HG02840 (cell line): ENCODE measurements around the gene TRMO.
"Not testable (repeated sequence)": the region's sequence is repeated elsewhere in the genome, so short reads cannot be mapped to it uniquely, and the experiment has no call there.

Experiments
- ATAC-seq: cut with Tn5 transposase; IDR thresholded peaks from one replicate; pipeline ENCODE4 v1.9.1; 2021; ENCODE audit warnings: mild to moderate bottlenecking, moderate library complexity, moderate number of reproducible peaks; ENCODE audit not compliant: unreplicated experiment, low FRiP score

Gene TRMO

GRCh38 chr9:97921959-97922724 lies at the start of gene TRMO:
Gene TRMO, minus strand, starts transcription at chr9:97922500. Its CDS starts 7 bp downstream, at chr9:97922493.
- peak; percentile 93 for ATAC-seq

GRCh38 chr9:97970165-97970564 lies 47.9 kb upstream of the TRMO start:
- ATAC-seq: no peak

- no peak for ATAC-seq
These were observed 46.7 kb upstream of the TRMO start for GRCh38 chr9:97969014-97969413.

- no peak for ATAC-seq
These were observed 44.2 kb upstream of the TRMO start for GRCh38 chr9:97966493-97966892.

- no peak for ATAC-seq
These were observed 42.6 kb upstream of the TRMO start for GRCh38 chr9:97964901-97965300.

- no peak for ATAC-seq
These were observed 40.9 kb upstream of the TRMO start for GRCh38 chr9:97963232-97963631.

GRCh38 chr9:97962575-97962974 lies 40.3 kb upstream of the TRMO start:
- ATAC-seq: no peak

GRCh38 chr9:97962136-97962535 lies 39.8 kb upstream of the TRMO start:
- ATAC-seq: no peak

- no peak for ATAC-seq
These were observed 39.1 kb upstream of the TRMO start for GRCh38 chr9:97961361-97961760.

- not testable (repeated sequence) for ATAC-seq
These were observed 38.5 kb upstream of the TRMO start for GRCh38 chr9:97960678-97961328.

GRCh38 chr9:97959585-97959984 lies 37.3 kb upstream of the TRMO start:
- no peak for ATAC-seq

GRCh38 chr9:97958812-97959511 lies 36.7 kb upstream of the TRMO start:
- no peak for ATAC-seq

GRCh38 chr9:97956331-97956730 lies 34.0 kb upstream of the TRMO start:
- ATAC-seq: no peak

- ATAC-seq: no peak
These were observed 32.3 kb upstream of the TRMO start for GRCh38 chr9:97954550-97954989.

- not testable (repeated sequence) for ATAC-seq
These were observed 28.6 kb upstream of the TRMO start for GRCh38 chr9:97950873-97951272.

- ATAC-seq: not testable (repeated sequence)
These were observed 24.8 kb upstream of the TRMO start for GRCh38 chr9:97947094-97947493.

- not testable (repeated sequence) for ATAC-seq
These were observed 23.2 kb upstream of the TRMO start for GRCh38 chr9:97945470-97945869.

- no peak for ATAC-seq
These were observed 22.3 kb upstream of the TRMO start for GRCh38 chr9:97944612-97945011.

- ATAC-seq: no peak
These were observed 21.1 kb upstream of the TRMO start for GRCh38 chr9:97943308-97943855.

- no peak for ATAC-seq
These were observed 19.0 kb upstream of the TRMO start for GRCh38 chr9:97941323-97941722.

GRCh38 chr9:97940741-97941140 lies 18.4 kb upstream of the TRMO start:
- ATAC-seq: no peak
